Subcutaneous adipose tissue (tissue), 4 donors: ENCODE results near the gene TBXA2R. TPM values are rescaled to one million over a fixed set of nuclear protein-coding genes. Genes with fewer than 3 reads are reported as not detected.

ENCODE experiments used
- total RNA-seq, 4 donors: library from RNA; depleted of rRNA; stranded (reverse); fragments of >200 nt; gene quantifications; one replicate each; pipeline ENCODE4 v1.1.0, GENCODE V29; 2016
- TF ChIP-seq, protein P1 (sequence below): fragments of 450-650 bp; IDR thresholded peaks from one replicate; pipeline ENCODE4 v1.5.1; 2016; ENCODE audit warnings: low read depth, mild to moderate bottlenecking, control low read depth, antibody characterized with exemption, moderate library complexity

The TBXA2R gene
- total RNA-seq = 1 to 10 TPM in 1 of 4 donors, under 1 TPM in 1, not detected in 2; 0.34 to 4.0 TPM

GRCh38 chr19:3606690-3607289, at the start of gene TBXA2R:
TSS of gene TBXA2R (minus strand) at chr19:3606875. CDS start at chr19:3600634, 6,241 bp downstream.
- TF ChIP-seq, protein P1, sequence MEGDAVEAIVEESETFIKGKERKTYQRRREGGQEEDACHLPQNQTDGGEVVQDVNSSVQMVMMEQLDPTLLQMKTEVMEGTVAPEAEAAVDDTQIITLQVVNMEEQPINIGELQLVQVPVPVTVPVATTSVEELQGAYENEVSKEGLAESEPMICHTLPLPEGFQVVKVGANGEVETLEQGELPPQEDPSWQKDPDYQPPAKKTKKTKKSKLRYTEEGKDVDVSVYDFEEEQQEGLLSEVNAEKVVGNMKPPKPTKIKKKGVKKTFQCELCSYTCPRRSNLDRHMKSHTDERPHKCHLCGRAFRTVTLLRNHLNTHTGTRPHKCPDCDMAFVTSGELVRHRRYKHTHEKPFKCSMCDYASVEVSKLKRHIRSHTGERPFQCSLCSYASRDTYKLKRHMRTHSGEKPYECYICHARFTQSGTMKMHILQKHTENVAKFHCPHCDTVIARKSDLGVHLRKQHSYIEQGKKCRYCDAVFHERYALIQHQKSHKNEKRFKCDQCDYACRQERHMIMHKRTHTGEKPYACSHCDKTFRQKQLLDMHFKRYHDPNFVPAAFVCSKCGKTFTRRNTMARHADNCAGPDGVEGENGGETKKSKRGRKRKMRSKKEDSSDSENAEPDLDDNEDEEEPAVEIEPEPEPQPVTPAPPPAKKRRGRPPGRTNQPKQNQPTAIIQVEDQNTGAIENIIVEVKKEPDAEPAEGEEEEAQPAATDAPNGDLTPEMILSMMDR = no peak

DNA sequence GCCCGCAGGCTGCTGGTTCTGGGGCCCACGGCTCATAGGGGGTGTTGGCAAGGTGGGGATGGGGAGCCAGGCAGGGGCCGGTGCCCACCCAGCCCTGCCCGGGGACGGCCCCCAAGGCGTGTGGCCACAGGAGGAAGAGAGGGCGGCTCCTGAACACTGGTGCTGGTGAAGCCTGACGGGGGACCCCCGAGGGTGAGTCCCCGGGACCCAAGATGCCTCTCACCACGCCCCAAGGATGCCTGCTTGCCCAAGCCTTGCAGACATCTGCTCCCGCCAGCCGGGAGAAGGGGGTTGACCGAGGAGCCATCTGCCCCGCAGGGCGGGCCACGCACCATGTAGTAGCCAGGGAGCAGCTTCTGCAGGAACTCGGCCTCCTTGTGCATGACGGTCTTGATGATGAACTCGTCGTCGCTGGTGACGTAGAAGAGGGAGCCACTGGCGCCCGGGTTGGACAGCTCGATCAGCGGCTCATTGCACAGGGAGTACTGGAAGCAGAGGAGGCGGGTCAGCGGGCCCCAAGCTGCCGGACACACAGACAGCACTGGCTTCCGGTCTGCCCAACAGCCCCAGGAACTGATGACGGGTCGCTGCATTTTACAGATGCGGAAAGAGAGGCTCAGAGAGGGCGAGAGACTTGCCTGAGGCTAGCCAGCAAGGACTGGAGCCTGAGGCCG, 49.5 kb upstream of the TBXA2R start:
- TF ChIP-seq, protein P1 = no peak

DNA sequence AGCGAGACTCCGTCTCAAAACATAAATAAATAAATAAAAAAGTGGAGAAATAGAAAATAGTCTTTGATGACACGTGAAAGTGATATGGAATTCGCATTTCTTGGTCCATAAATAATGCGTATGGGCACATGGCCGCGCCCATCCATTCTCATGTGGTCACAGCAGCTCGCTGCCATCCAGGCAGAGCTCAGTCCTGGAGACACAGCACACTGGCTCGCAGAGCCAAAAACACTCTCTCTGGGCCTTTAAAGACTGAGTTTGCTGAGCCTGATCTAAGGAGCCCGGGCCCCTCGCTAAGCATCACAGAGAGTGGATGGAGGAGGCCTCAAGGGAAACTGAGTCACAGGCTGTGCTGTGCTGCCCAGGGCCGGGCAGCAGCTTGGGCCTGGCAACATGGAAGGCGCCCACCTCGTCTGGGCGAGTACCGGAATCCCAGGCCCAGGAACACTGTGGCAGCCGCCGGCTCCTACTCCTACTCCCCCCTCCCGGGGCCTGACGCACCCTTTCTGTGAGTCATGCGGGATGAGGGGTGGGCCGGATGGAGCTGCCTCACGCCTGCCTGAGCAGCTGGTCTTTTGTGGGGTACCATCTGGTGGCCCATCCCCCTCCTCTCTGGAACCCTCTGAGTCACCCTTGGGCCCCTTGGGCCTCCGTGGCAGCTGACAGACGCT, 48.9 kb upstream of the TBXA2R start:
- TF ChIP-seq, protein P1 = no peak

- TF ChIP-seq, protein P1 = no peak
These were observed 47.3 kb upstream of the TBXA2R start for GRCh38 chr19:3653865-3654513.

GRCh38 chr19:3653081-3653795, 46.6 kb upstream of the TBXA2R start:
- TF ChIP-seq, protein P1 = no peak

GRCh38 chr19:3652422-3652821, 45.7 kb upstream of the TBXA2R start:
- TF ChIP-seq, protein P1 = no peak
